ENCODE data around the gene SCN1A.

GRCh38 chr2:165989851-165990250, 138.0 kb downstream of the SCN1A start:
- TF ChIP-seq EZH2 (IDR thresholded peaks at IDR 0.05; ENCODE audit: borderline replicate concordance, low read depth, low read length, severe bottlenecking) (no peak), CTCF (IDR thresholded peaks at IDR 0.05; ENCODE audit: borderline replicate concordance, extremely low read depth, low read length, poor library complexity, severe bottlenecking) (no peak)
